Right lobe of liver (tissue), 4 donors: ENCODE data around the gene KLRC4.

ENCODE experiments used
- POLR2A ChIP-seq: fragments of 450-650 bp; IDR thresholded peaks from one replicate; pipeline ENCODE4 v1.6.1; 2017; ENCODE audit warnings: antibody characterized with exemption, mild to moderate bottlenecking
- TF ChIP-seq, protein P1 (sequence below), 4 donors: fragments of 200-600 bp in 3 of 4; fragments of 450-650 bp in 1 of 4; IDR thresholded peaks; one replicate each; pipeline versions ENCODE4 v1.5.1 to v1.8.0; 2016 to 2022; ENCODE audit warnings: antibody characterized with exemption in 4 of 4, mild to moderate bottlenecking in 2 of 4
- donor health status: DM: no; HTN: no; CAD: no.
- donor health status: DM: no; HTN: no; CAD: no.
- donor health status: DM: no; HTN: yes; CAD: no.

- TF ChIP-seq, protein P1, sequence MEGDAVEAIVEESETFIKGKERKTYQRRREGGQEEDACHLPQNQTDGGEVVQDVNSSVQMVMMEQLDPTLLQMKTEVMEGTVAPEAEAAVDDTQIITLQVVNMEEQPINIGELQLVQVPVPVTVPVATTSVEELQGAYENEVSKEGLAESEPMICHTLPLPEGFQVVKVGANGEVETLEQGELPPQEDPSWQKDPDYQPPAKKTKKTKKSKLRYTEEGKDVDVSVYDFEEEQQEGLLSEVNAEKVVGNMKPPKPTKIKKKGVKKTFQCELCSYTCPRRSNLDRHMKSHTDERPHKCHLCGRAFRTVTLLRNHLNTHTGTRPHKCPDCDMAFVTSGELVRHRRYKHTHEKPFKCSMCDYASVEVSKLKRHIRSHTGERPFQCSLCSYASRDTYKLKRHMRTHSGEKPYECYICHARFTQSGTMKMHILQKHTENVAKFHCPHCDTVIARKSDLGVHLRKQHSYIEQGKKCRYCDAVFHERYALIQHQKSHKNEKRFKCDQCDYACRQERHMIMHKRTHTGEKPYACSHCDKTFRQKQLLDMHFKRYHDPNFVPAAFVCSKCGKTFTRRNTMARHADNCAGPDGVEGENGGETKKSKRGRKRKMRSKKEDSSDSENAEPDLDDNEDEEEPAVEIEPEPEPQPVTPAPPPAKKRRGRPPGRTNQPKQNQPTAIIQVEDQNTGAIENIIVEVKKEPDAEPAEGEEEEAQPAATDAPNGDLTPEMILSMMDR (IDR thresholded peaks at IDR 0.05), result no peak
- no peak for TF ChIP-seq POLR2A
Observed at GRCh38 chr12:10393291-10393690, 16.3 kb downstream of the KLRC4 start.
